Neural cell (in vitro differentiated cells): ENCODE measurements around the gene LRCH1.
A peak's percentile ranks its signal among the peaks of the same experiment; 100 is the strongest.

Experiments
- CTCF ChIP-seq: fragments of 450-650 bp; IDR thresholded peaks from 2 replicates; pipeline ENCODE4 v1.5.1; 2014; ENCODE audit warnings: antibody characterized with exemption, mild to moderate bottlenecking, moderate library complexity; ENCODE audit not compliant: poor library complexity, severe bottlenecking
- EZH2 ChIP-seq: fragments of 200-600, 300-800 bp; shearing (Covaris generic), sonication (generic); IDR thresholded peaks from 2 replicates; pipeline ENCODE4 v1.6.1; 2014; ENCODE audit warnings: antibody characterized with exemption, low read length, borderline replicate concordance, mild to moderate bottlenecking; ENCODE audit not compliant: insufficient read depth, poor library complexity, severe bottlenecking

- TF ChIP-seq CTCF: peak; percentile 66
- TF ChIP-seq EZH2: no peak
Observed at GRCh38 chr13:46551410-46552302, 1.3 kb upstream of the LRCH1 start.
